K562 treated with DMSO at 1 percent for 4 hours (cell line): ENCODE data around the gene LETMD1. TPM values are rescaled to one million over a fixed set of nuclear protein-coding genes. Genes with fewer than 3 reads are reported as not detected.

ENCODE experiments used
- total RNA-seq: library from RNA; unstranded; fragments of 300-600 nt; gene quantifications from 2 replicates; pipeline ENCODE4 v1.2.3, GENCODE V29; 2022; ENCODE audit not compliant: insufficient read depth

Gene LETMD1
- 126 and 127 TPM in 2 replicates for total RNA-seq

GRCh38 chr12:51047655-51048540, at the start of gene LETMD1:
Gene LETMD1, plus strand, starts transcription at chr12:51048327. Its CDS starts 30 bp downstream, at chr12:51048357.

GRCh38 chr12:51025836-51026638, 22.1 kb upstream of the LETMD1 start, which contains the start of gene SLC11A2:
Gene SLC11A2, minus strand, starts transcription at chr12:51026384. Its CDS starts 15,656 bp downstream, at chr12:51010728.

GRCh38 chr12:51083126-51083833, 35.2 kb downstream of the LETMD1 start, which contains the start of gene CSRNP2:
Gene CSRNP2, minus strand, starts transcription at chr12:51083596. Its CDS starts 7,035 bp downstream, at chr12:51076561.

Other genes starting within 250 kb of the LETMD1 start
- not detected in 2 replicates for gene TMPRSS12, start 205.4 kb upstream of the LETMD1 start, total RNA-seq
- not detected in 2 replicates for gene HIGD1C, start 95.8 kb upstream of the LETMD1 start, total RNA-seq
- 12.3 and 16.7 TPM in 2 replicates for gene SLC11A2, start 21.9 kb upstream of the LETMD1 start, total RNA-seq
- 22.2 and 26.0 TPM in 2 replicates for gene CSRNP2, start 35.3 kb downstream of the LETMD1 start, total RNA-seq
- 14.8 and 15.7 TPM in 2 replicates for gene TFCP2, start 124.8 kb downstream of the LETMD1 start, total RNA-seq
- gene POU6F1, start 169.7 kb downstream of the LETMD1 start, total RNA-seq, result 2.5 and 24.9 TPM in 2 replicates
- gene DAZAP2, start 190.5 kb downstream of the LETMD1 start, total RNA-seq, result 310 and 324 TPM in 2 replicates
- gene SMAGP, start 222.1 kb downstream of the LETMD1 start, total RNA-seq, result 17.6 and 18.2 TPM in 2 replicates